B cell (primary cell): Measurements from ENCODE around the gene UPF3A. TPM values are rescaled to one million over a fixed set of nuclear protein-coding genes. Genes with fewer than 3 reads are reported as not detected.

ENCODE experiments used
- ATAC-seq: fragments of 200-7000 bp; cut with Tn5 transposase; one replicate; pipeline ENCODE4 v1.10.0; 2021; ENCODE audit warnings: low read depth, mild to moderate bottlenecking, moderate number of reproducible peaks, moderate library complexity
- CTCF ChIA-PET: fragments of 350-600 bp; sonication (Branson Sonifier 250); formaldehyde crosslinking; loops from one replicate; lab custom pipeline; 2021; ENCODE audit warnings: antibody characterized with exemption, inconsistent platforms; lab: Charles Lee
- POLR2A ChIA-PET: fragments of 350-600 bp; sonication (Branson Sonifier 250); formaldehyde crosslinking; loops from one replicate; lab custom pipeline; 2021; ENCODE audit warnings: antibody characterized with exemption; lab: Charles Lee
- DNase-seq: peaks from one replicate; pipeline ENCODE4 v3.0.0; 2013
- H2AFZ ChIP-seq: 2 replicates; pipeline ENCODE4 v1.6.1; 2012; ENCODE audit warnings: mild to moderate bottlenecking, low read depth, low read length; ENCODE audit not compliant: insufficient read depth, poor library complexity, severe bottlenecking
- H3K27ac ChIP-seq, 2 donors: 1 replicate in 1 of 2; 2 replicates in 1 of 2; pipeline ENCODE4 v1.5.1; 2012 to 2013; ENCODE audit warnings: low read length in 2 of 2, mild to moderate bottlenecking in 2 of 2, moderate library complexity in 1 of 2
- H3K27me3 ChIP-seq, 4 experiments: fragments of 200-600 bp in 1 of 4; sonication (generic) in 1 of 4; replicated peaks in 1 of 4; 1 replicate in 2 of 4; 2 replicates in 2 of 4; pipeline versions ENCODE4 v1.6.1 to v1.7.0; 2013 to 2016; ENCODE audit warnings: low read length in 3 of 4, mild to moderate bottlenecking in 2 of 4, mixed read lengths in 1 of 4, moderate library complexity in 1 of 4; ENCODE audit not compliant: insufficient read depth in 4 of 4, control insufficient read depth in 3 of 4; ENCODE audit errors: control extremely low read depth in 1 of 4
- H3K36me3 ChIP-seq, 2 experiments: replicated peaks in 1 of 2; 1 replicate in 1 of 2; 2 replicates in 1 of 2; pipeline versions ENCODE4 v1.6.1 to v1.7.1; 2013; ENCODE audit warnings: low read length in 1 of 2; ENCODE audit not compliant: insufficient read depth in 2 of 2, control insufficient read depth in 1 of 2; ENCODE audit errors: control extremely low read depth in 1 of 2, extremely low read depth in 1 of 2
- H3K4me1 ChIP-seq, 2 donors: fragments of 200-600 bp in 1 of 2; sonication (generic) in 1 of 2; 1 replicate in 1 of 2; 2 replicates in 1 of 2; pipeline versions ENCODE4 v1.5.1 to v1.6.1; 2013 to 2017; ENCODE audit warnings: low read length in 2 of 2; ENCODE audit not compliant: control insufficient read depth in 2 of 2, insufficient read depth in 2 of 2
- H3K4me2 ChIP-seq: replicated peaks from 2 replicates; pipeline ENCODE3; 2012; ENCODE audit warnings: mild to moderate bottlenecking, low read depth, low read length; ENCODE audit not compliant: poor library complexity, severe bottlenecking
- H3K4me3 ChIP-seq, 5 experiments: fragments of 200-600 bp in 1 of 5; sonication (generic) in 1 of 5; 1 replicate in 3 of 5; 2 replicates in 2 of 5; pipeline versions ENCODE4 v1.5.1 to v1.7.0; 2011 to 2016; ENCODE audit warnings: low read length in 4 of 5, mild to moderate bottlenecking in 4 of 5, low read depth in 2 of 5, control low read depth in 1 of 5, moderate library complexity in 1 of 5; ENCODE audit not compliant: insufficient read depth in 1 of 5; ENCODE audit errors: control extremely low read depth in 1 of 5, extremely low read depth in 1 of 5
- H3K79me2 ChIP-seq: fragments of 200-600 bp; sonication (generic); one replicate; pipeline ENCODE4 v1.6.0; 2016; ENCODE audit warnings: low read length; ENCODE audit not compliant: control insufficient read depth, insufficient read depth
- H3K9ac ChIP-seq: fragments of 200-600 bp; sonication (generic); 2 replicates; pipeline ENCODE4 v1.6.1; 2017; ENCODE audit warnings: mild to moderate bottlenecking, low read length, moderate library complexity
- H3K9me3 ChIP-seq, 3 donors: one replicate each; pipeline versions ENCODE4 v1.6.1 to v1.7.1; 2013; ENCODE audit warnings: low read length in 2 of 3; ENCODE audit not compliant: control insufficient read depth in 2 of 3, insufficient read depth in 1 of 3; ENCODE audit errors: control extremely low read depth in 1 of 3
- H4K20me1 ChIP-seq: 2 replicates; pipeline ENCODE4 v1.6.0; 2012; ENCODE audit warnings: mild to moderate bottlenecking, low read length; ENCODE audit not compliant: insufficient read depth, control insufficient read depth, poor library complexity, severe bottlenecking
- H3K27ac Mint-ChIP-seq: one replicate; pipeline ENCODE4 v1.8.0; 2021; ENCODE audit warnings: mixed read lengths
- H3K27me3 Mint-ChIP-seq: one replicate; pipeline ENCODE4 v1.8.0; 2021; ENCODE audit warnings: mixed read lengths
- H3K4me1 Mint-ChIP-seq: one replicate; pipeline ENCODE4 v1.8.0; 2021; ENCODE audit warnings: mixed read lengths
- H3K4me3 Mint-ChIP-seq: one replicate; pipeline ENCODE4 v1.8.0; 2021; ENCODE audit warnings: mixed read lengths
- H3K9me3 Mint-ChIP-seq: one replicate; pipeline ENCODE4 v1.8.0; 2022; ENCODE audit warnings: mixed read lengths; ENCODE audit not compliant: insufficient read depth
- EZH2 ChIP-seq: IDR thresholded peaks from 2 replicates; pipeline ENCODE4 v1.6.1; 2012; ENCODE audit warnings: borderline replicate concordance, low read depth, mild to moderate bottlenecking, moderate library complexity, low read length; ENCODE audit not compliant: insufficient read depth, poor library complexity, severe bottlenecking
- WGBS: methylation state at CpG from one replicate; pipeline ENCODE4 v1.1.5; 2013; ENCODE audit warnings: missing lambda C conversion rate; ENCODE audit not compliant: insufficient coverage; 5-methylcytosine and 5-hydroxymethylcytosine counted together
- intact Hi-C: fragments of 100-400 bp; cut with micrococcal nuclease; formaldehyde crosslinking; loops from one replicate; pipeline ENCODE4 v1.10.0; 2022
- polyA plus RNA-seq: library from polyadenylated mRNA; depleted of rRNA; stranded (reverse); fragments of >200 nt; gene quantifications from 2 replicates; pipeline ENCODE4 v1.2.3, GENCODE V29; 2012
- total RNA-seq, 2 donors: library from RNA; stranded (reverse); fragments of 120-200 nt in 1 of 2; gene quantifications; 1 replicate in 1 of 2; 2 replicates in 1 of 2; pipeline versions ENCODE4 v1.2.3 to v1.2.4, GENCODE V29; 2013 to 2022
- TF ChIP-seq, protein P1 (sequence below): fragments of 200-600 bp; IDR thresholded peaks from one replicate; pipeline ENCODE4 v1.8.0; 2022; ENCODE audit warnings: antibody characterized with exemption, mild to moderate bottlenecking

UPF3A gene
- total and polyA plus RNA-seq, 2 donors (not counting 1 experiment from before 2014, with no cell fraction given) = 72.9 to 109 TPM

DNA sequence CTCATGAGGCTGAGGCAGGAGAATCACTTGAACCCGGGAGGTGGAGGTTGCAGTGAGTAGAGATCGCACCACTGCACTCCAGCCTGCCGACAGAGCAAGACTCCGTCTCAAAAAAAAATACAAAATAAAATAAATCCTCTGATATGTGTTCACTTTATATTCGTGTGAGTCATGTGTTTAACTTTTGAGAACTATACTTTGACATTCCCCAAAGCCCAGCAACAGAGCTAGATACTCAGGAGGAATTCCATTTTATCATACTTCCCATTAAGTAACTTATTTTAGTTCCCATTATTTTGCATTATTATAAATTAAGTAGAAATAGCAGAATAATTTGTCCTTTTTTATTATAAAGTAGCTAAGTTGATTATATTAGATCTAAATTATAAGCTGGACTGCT is 29.6 kb downstream of the UPF3A start:
- CTCF ChIA-PET = interaction anchor here (1.0 to 1.4 kb wide), 2 partner anchors 27 to 30 kb away, joined by 3 read pairs; partner anchors contain the start of gene UPF3A
- intact Hi-C loops = no loop called here

DNA sequence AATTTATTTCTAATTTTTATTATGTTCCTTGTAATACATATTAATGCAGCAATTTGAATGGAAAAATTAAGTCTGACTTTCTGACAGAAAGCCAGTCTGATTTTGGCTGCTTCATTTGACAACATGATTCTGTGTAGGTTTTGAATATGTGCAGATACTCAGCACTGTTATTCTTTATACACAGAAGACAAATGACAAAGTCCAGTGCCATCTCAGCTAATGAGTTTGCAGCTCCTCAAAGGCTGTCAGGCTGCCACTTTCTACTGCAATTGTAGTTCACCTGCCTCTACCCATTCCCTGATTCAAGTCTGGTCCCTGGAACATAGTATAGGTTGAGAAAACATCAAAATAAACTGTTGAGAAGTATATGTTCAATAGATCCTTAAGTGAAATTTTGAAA is 30.0 kb downstream of the UPF3A start:
- H3K9me3 Mint-ChIP-seq = no peaks in the 10 kb centered on the region
- no peak overlapping the region for H3K27ac ChIP-seq
- ATAC-seq = no peak
- no peaks in the 10 kb centered on the region for H3K27me3 Mint-ChIP-seq
- peaks cover 25% of the 10 kb centered on the region for H3K79me2 ChIP-seq
- peaks cover 25 to 27% of the 10 kb centered on the region in 2 donors for H3K4me1 ChIP-seq
- CTCF ChIA-PET = interaction anchor here (1.0 to 1.4 kb wide), 2 partner anchors 26 to 30 kb away, joined by 3 read pairs; partner anchors contain the start of gene UPF3A
- H3K27ac Mint-ChIP-seq = no peak overlapping the region
- no peak overlapping the region for H3K9ac ChIP-seq
- no peak overlapping the region for H2AFZ ChIP-seq
- peaks cover 0 to 9% of the 10 kb centered on the region in 2 experiments for H3K36me3 ChIP-seq
- intact Hi-C loops = no loop called here
- no peak for TF ChIP-seq EZH2
- TF ChIP-seq, protein P1, sequence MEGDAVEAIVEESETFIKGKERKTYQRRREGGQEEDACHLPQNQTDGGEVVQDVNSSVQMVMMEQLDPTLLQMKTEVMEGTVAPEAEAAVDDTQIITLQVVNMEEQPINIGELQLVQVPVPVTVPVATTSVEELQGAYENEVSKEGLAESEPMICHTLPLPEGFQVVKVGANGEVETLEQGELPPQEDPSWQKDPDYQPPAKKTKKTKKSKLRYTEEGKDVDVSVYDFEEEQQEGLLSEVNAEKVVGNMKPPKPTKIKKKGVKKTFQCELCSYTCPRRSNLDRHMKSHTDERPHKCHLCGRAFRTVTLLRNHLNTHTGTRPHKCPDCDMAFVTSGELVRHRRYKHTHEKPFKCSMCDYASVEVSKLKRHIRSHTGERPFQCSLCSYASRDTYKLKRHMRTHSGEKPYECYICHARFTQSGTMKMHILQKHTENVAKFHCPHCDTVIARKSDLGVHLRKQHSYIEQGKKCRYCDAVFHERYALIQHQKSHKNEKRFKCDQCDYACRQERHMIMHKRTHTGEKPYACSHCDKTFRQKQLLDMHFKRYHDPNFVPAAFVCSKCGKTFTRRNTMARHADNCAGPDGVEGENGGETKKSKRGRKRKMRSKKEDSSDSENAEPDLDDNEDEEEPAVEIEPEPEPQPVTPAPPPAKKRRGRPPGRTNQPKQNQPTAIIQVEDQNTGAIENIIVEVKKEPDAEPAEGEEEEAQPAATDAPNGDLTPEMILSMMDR = no peak
- H3K4me3 Mint-ChIP-seq = no peak overlapping the region
- POLR2A ChIA-PET = no interaction called here
- H3K27me3 ChIP-seq = no peaks in the 10 kb centered on the region
- no peaks in the 10 kb centered on the region for H3K9me3 ChIP-seq
- H3K4me3 ChIP-seq = no peak overlapping the region
- peaks cover 13% of the 10 kb centered on the region for H4K20me1 ChIP-seq
- no peak overlapping the region for H3K4me2 ChIP-seq
- H3K4me1 Mint-ChIP-seq = peaks cover 31% of the 10 kb centered on the region
- no peak for DNase-seq

More for the DNA sequence above, 29.6 kb downstream of the UPF3A start:
- Mint-ChIP-seq H3K27ac (no peak overlapping the region), H3K27me3 (no peaks in the 10 kb centered on the region), H3K9me3 (no peaks in the 10 kb centered on the region), H3K4me3 (no peak overlapping the region), H3K4me1 (peaks cover 30% of the 10 kb centered on the region)
- peaks cover 8% of the 10 kb centered on the region for H4K20me1 ChIP-seq
- peaks cover 20% of the 10 kb centered on the region for H3K79me2 ChIP-seq
- H3K4me2 ChIP-seq = no peak overlapping the region
- H2AFZ ChIP-seq = no peak overlapping the region
- no peak overlapping the region for H3K4me3 ChIP-seq
- ATAC-seq (no peak), DNase-seq (no peak)
- H3K36me3 ChIP-seq = peaks cover 0 to 9% of the 10 kb centered on the region in 2 experiments
- no peak overlapping the region for H3K27ac ChIP-seq
- no peak for TF ChIP-seq EZH2
- TF ChIP-seq, protein P1 = no peak
- no CpG with 5 or more reads among the region's 5 CpGs for WGBS
- POLR2A ChIA-PET = no interaction called here
- no peaks in the 10 kb centered on the region for H3K27me3 ChIP-seq
- H3K9ac ChIP-seq = no peak overlapping the region
- H3K4me1 ChIP-seq = peaks cover 24 to 25% of the 10 kb centered on the region in 2 donors
- H3K9me3 ChIP-seq = no peaks in the 10 kb centered on the region
